HEK293T (cell line): ENCODE data around the gene LSM12.

Experiments used
- CTCF ChIA-PET: fragments of 350-600 bp; formaldehyde crosslinking; extraction: SDS; loops from one replicate; lab custom pipeline; 2021; ENCODE audit warnings: antibody characterized with exemption, inconsistent platforms; lab: Yijun Ruan, JAX
- POLR2A ChIA-PET: fragments of 350-600 bp; formaldehyde crosslinking; extraction: SDS; loops from one replicate; lab custom pipeline; 2020; ENCODE audit warnings: antibody characterized with exemption, inconsistent platforms; lab: Yijun Ruan, JAX
- DNase-seq: peaks from one replicate; pipeline ENCODE4 v3.0.0; 2012; ENCODE audit warnings: mixed read lengths; ENCODE audit errors: extremely low spot score
- ARNT ChIP-seq: fragments of 450-650 bp; IDR thresholded peaks from 2 replicates; pipeline ENCODE4 v1.6.1; 2017; ENCODE audit warnings: mild to moderate bottlenecking
- BHLHE40 ChIP-seq: fragments of 450-650 bp; IDR thresholded peaks from 2 replicates; pipeline ENCODE4 v1.6.1; 2016; ENCODE audit warnings: mild to moderate bottlenecking, moderate library complexity, borderline replicate concordance
- CTBP1 ChIP-seq: fragments of 450-650 bp; IDR thresholded peaks from 2 replicates; pipeline ENCODE4 v1.6.1; 2016; ENCODE audit warnings: borderline replicate concordance
- ELF4 ChIP-seq: fragments of 450-650 bp; IDR thresholded peaks from 2 replicates; pipeline ENCODE4 v1.6.1; 2017; ENCODE audit warnings: antibody characterized with exemption
- FOXA1 ChIP-seq: fragments of 450-650 bp; IDR thresholded peaks from 2 replicates; pipeline ENCODE4 v1.6.1; 2016; ENCODE audit warnings: mild to moderate bottlenecking
- FOXK2 ChIP-seq: fragments of 450-650 bp; IDR thresholded peaks from 2 replicates; pipeline ENCODE4 v1.6.1; 2016; ENCODE audit warnings: mild to moderate bottlenecking
- FOXM1 ChIP-seq: fragments of 450-650 bp; IDR thresholded peaks from 2 replicates; pipeline ENCODE4 v1.6.1; 2017; ENCODE audit warnings: mild to moderate bottlenecking, borderline replicate concordance
- HDGF ChIP-seq: fragments of 450-650 bp; IDR thresholded peaks from 2 replicates; pipeline ENCODE4 v1.6.1; 2017; ENCODE audit warnings: antibody characterized with exemption, borderline replicate concordance
- L3MBTL2 ChIP-seq: fragments of 450-650 bp; conservative IDR thresholded peaks from 2 replicates; pipeline ENCODE4 v1.6.1; 2016; ENCODE audit warnings: mild to moderate bottlenecking
- LEF1 ChIP-seq: fragments of 450-650 bp; IDR thresholded peaks from 2 replicates; pipeline ENCODE4 v1.6.1; 2017; ENCODE audit warnings: mild to moderate bottlenecking, borderline replicate concordance
- NFRKB ChIP-seq: fragments of 450-650 bp; IDR thresholded peaks from 2 replicates; pipeline ENCODE4 v1.6.1; 2016; ENCODE audit warnings: mild to moderate bottlenecking, moderate library complexity
- PKNOX1 ChIP-seq: fragments of 450-650 bp; IDR thresholded peaks from 2 replicates; pipeline ENCODE4 v1.6.1; 2016
- SP1 ChIP-seq: fragments of 450-650 bp; IDR thresholded peaks from 2 replicates; pipeline ENCODE4 v1.6.1; 2017
- SUZ12 ChIP-seq: fragments of 450-650 bp; IDR thresholded peaks from 2 replicates; pipeline ENCODE4 v1.6.1; 2016; ENCODE audit warnings: mild to moderate bottlenecking
- TARDBP ChIP-seq: fragments of 450-650 bp; IDR thresholded peaks from 2 replicates; pipeline ENCODE4 v1.6.1; 2016
- ZNF384 ChIP-seq: fragments of 450-650 bp; IDR thresholded peaks from 2 replicates; pipeline ENCODE4 v1.6.1; 2016

Gene LSM12

DNA sequence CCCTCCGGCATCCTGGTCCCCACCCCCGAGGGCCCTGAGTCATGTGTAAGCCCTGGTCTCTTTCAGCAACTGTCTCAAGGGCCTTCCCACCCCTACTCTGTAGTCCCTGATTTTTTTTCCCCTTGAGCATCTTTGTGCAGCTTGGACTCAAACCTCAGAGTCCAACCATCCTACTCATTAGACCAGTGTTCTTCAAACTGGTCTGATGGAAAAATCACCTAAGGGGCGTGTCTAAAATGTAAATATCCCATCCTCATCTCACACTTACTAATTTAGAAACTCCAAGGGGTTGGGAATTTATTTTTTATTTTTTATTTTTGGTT is 4.7 kb upstream of the LSM12 start:
- POLR2A ChIA-PET, result interaction anchor here (0.6 to 2.6 kb wide), 7 partner anchors 10 to 116 kb away, joined by 3 to 11 read pairs (median 4); partner anchors contain the start of genes HDAC5 and TMUB2
- DNase-seq, result no peak
- no peak for TF ChIP-seq PKNOX1
- no peak for TF ChIP-seq L3MBTL2
- TF ChIP-seq SUZ12, result no peak
- TF ChIP-seq FOXA1, result no peak
- TF ChIP-seq CTBP1, result no peak
- no peak for TF ChIP-seq LEF1
- CTCF ChIA-PET, result no interaction called here

DNA sequence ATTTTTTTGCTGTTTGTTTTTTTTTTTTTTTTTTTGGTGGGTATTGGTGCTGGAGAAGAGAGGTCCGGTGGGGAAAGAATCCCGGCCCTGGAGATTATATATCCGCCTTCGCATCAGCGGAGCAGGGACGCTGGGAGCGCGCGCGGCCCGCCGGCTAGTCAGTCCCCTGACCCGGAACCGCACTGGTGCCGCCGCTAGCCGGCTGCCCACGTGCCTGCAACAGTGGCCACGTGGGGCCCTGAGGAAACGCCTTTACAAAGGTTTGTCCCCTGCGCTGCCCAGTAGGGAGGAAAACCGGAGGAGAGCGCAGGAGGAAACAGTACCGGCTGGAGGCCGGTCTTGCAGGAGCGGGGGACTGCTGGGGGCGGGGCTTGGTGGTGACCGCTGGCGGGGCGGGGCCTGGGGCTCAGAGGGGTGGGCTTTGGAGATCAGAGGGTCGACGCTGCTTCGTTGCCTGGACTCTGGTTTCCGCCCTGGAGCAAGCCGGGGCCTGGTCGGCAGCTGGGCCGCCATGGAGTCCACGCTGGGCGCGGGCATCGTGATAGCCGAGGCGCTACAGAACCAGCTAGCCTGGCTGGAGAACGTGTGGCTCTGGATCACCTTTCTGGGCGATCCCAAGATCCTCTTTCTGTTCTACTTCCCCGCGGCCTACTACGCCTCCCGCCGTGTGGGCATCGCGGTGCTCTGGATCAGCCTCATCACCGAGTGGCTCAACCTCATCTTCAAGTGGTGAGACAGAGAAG is 4.2 kb upstream of the LSM12 start, which contains the start of gene G6PC3:
Gene G6PC3 (plus strand): TSS at position 281 of the 743 bp plus-strand sequence. CDS start 231 bp downstream, at position 512.
- peak; percentile 92 for DNase-seq
- ChIA-PET POLR2A (interaction anchor here (0.6 to 2.6 kb wide), 8 partner anchors 10 to 116 kb away, joined by 3 to 11 read pairs (median 4); partner anchors contain the start of genes HDAC5 and TMUB2), CTCF (interaction anchor here (0.5 kb wide), 1 partner anchor 271 kb away, joined by 4 read pairs; no protein-coding TSS in a partner anchor)
- TF ChIP-seq PKNOX1 (no peak), ZNF384 (peak; percentile 73), ELF4 (peak; percentile 84), L3MBTL2 (peak; percentile 85), CTBP1 (peak; percentile 43; the same call in 1 of the 2 replicates), HDGF (no peak), NFRKB (no peak)

DNA sequence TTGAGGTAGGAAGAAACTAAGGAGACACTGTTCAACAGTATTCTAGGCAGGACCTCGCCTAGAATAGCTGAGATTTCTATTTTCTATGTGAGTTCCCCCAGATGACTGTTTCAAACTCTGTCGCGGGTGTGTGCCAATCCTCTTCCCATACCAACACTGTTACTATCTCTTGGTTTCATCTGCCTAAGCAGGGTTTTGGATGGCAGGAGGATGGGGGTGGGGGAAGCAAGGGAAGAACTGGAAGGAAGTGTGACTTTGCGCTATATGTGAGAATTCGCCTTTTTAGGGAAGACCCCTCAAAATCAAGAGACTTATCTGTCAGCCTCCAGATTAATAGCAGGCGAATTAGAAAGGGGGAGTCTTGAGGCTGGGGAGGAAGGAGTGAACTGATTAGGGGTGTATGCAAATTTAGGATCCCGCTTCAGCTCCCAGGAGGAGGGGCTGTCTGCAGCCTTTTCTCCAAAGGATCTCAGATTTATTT is 3.5 kb upstream of the LSM12 start:
- TF ChIP-seq ZNF384 (no peak), FOXA1 (no peak), FOXM1 (no peak), FOXK2 (no peak), CTBP1 (no peak), ARNT (no peak), SUZ12 (no peak), LEF1 (no peak), SP1 (no peak), TARDBP (no peak), BHLHE40 (no peak), PKNOX1 (no peak)

GRCh38 chr17:44067545-44067940 is 1.1 kb upstream of the LSM12 start:
- no peak for TF ChIP-seq L3MBTL2
- no peak for TF ChIP-seq SP1
- ChIA-PET POLR2A (interaction anchor here (1.1 to 2.1 kb wide), 4 partner anchors 29 to 59 kb away, joined by 3 to 14 read pairs (median 6); partner anchors contain the start of gene HDAC5), CTCF (no interaction called here)
- no peak for DNase-seq

More for the DNA sequence above, 3.5 kb upstream of the LSM12 start:
- CTCF ChIA-PET, result interaction anchor here (0.5 kb wide), 1 partner anchor 272 kb away, joined by 4 read pairs; no protein-coding TSS in a partner anchor
- no peak for DNase-seq
- POLR2A ChIA-PET, result interaction anchor here (0.9 to 2.6 kb wide), 5 partner anchors 9 to 117 kb away, joined by 3 to 11 read pairs (median 4); partner anchors contain the start of genes HDAC5 and TMUB2

DNA sequence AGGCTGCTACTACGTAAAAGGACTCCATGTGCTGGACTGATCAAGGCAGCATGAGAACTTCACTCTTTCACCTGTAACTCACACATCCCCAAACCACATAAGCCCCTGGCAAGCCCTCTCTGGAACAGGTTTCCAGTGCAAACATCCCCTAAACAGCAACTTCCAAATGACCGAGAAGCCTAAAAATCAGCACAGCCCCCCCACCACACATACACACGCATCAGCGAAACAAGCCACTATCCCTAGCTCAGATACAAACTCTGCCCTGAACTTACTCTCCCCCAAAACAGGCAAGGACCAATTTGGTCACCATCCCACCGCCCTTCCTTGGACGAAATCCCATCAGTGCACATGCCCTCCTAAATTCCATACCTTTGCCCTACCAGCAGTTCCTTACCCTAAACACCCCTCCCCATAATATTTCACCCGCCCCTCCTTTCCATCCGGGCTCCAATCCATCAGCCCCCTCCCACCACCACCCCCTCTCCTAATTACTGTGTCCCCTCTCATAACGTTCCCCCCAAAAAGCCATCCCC is 735 bp downstream of the LSM12 start:
- TF ChIP-seq ARNT (no peak), BHLHE40 (no peak), PKNOX1 (no peak), LEF1 (no peak), NFRKB (no peak), CTBP1 (no peak), SP1 (no peak), ELF4 (no peak), TARDBP (no peak), HDGF (no peak), L3MBTL2 (no peak; the same call in 1 of the 2 replicates)
- ChIA-PET POLR2A (interaction anchor here (0.7 to 2.5 kb wide), 21 partner anchors 9 to 122 kb away, joined by 3 to 14 read pairs (median 4); partner anchors contain the start of gene HDAC5), CTCF (interaction anchor here (0.7 to 1.2 kb wide), 3 partner anchors 43 to 70 kb away, joined by 3 to 4 read pairs (median 4); no protein-coding TSS in a partner anchor)
- no peak for DNase-seq
